K562 (cell line): ENCODE measurements around the gene ZNF460. TPM values are rescaled to one million over a fixed set of nuclear protein-coding genes. Genes with fewer than 3 reads are reported as not detected.

Experiments used
- ATF6 ChIP-seq: sonication (generic); formaldehyde crosslinking; IDR thresholded peaks from 2 replicates; pipeline ENCODE4 v1.4.0; 2020; ENCODE audit warnings: mild to moderate bottlenecking, missing genetic modification reagents
- BCLAF1 ChIP-seq, 2 experiments: fragments of 450-650 bp in 1 of 2; IDR thresholded peaks; 2 replicates each; pipeline ENCODE4 v1.6.1; 2011 to 2017; ENCODE audit warnings: low read depth in 2 of 2, antibody characterized with exemption in 1 of 2, borderline replicate concordance in 1 of 2, low read length in 1 of 2, mild to moderate bottlenecking in 1 of 2, mixed read lengths in 1 of 2; ENCODE audit not compliant: control insufficient read depth in 1 of 2
- EZH2 ChIP-seq: IDR thresholded peaks from 2 replicates; pipeline ENCODE4 v1.6.1; 2012; ENCODE audit warnings: low read depth, mild to moderate bottlenecking, inconsistent platforms, low read length, borderline replicate concordance
- FOSL1 ChIP-seq: fragments of 200-800 bp; sonication (Bioruptor generic); conservative IDR thresholded peaks from 2 replicates; pipeline ENCODE4 v1.6.1; 2016; ENCODE audit warnings: missing genetic modification characterization, missing compliant biosample characterization
- FOXA3 ChIP-seq, 2 experiments: fragments of 450-650 bp in 1 of 2; sonication (generic) in 1 of 2; formaldehyde crosslinking; IDR thresholded peaks in 1 of 2; conservative IDR thresholded peaks in 1 of 2; 2 replicates each; pipeline versions ENCODE4 v1.4.0 to v1.8.0; 2020 to 2022; ENCODE audit warnings: mild to moderate bottlenecking in 2 of 2, missing genetic modification reagents in 1 of 2
- IRF2 ChIP-seq: sonication (generic); formaldehyde crosslinking; IDR thresholded peaks from 2 replicates; pipeline ENCODE4 v1.8.1; 2022; ENCODE audit warnings: mild to moderate bottlenecking, missing genetic modification reagents
- KHSRP ChIP-seq: fragments of 450-650 bp; IDR thresholded peaks from 2 replicates; pipeline ENCODE4 v1.6.1; 2017
- L3MBTL2 ChIP-seq: fragments of 450-650 bp; IDR thresholded peaks from 2 replicates; pipeline ENCODE4 v1.6.1; 2016; ENCODE audit warnings: mild to moderate bottlenecking, moderate library complexity
- MXI1 ChIP-seq: IDR thresholded peaks from 2 replicates; pipeline ENCODE4 v1.6.1; 2011; ENCODE audit warnings: low read depth, mild to moderate bottlenecking, improper control_type of control experiment, low read length
- MYNN ChIP-seq, 2 experiments: sonication (generic); formaldehyde crosslinking in 1 of 2; IDR thresholded peaks; 2 replicates each; pipeline versions ENCODE4 v1.5.0 to v1.6.1; 2016 to 2020; ENCODE audit warnings: antibody characterized with exemption in 1 of 2, missing genetic modification reagents in 1 of 2
- NR2C2 ChIP-seq, 2 experiments: fragments of 200-800 bp in 1 of 2; sonication (Bioruptor generic) in 1 of 2; sonication (generic) in 1 of 2; formaldehyde crosslinking in 1 of 2; IDR thresholded peaks; 2 replicates each; pipeline versions ENCODE4 v1.6.1 to v1.8.0; 2016 to 2022; ENCODE audit warnings: mild to moderate bottlenecking in 1 of 2, missing compliant biosample characterization in 1 of 2, missing genetic modification characterization in 1 of 2, missing genetic modification reagents in 1 of 2
- PCBP2 ChIP-seq: fragments of 200-400 bp; formaldehyde crosslinking; IDR thresholded peaks from 2 replicates; pipeline ENCODE4 v1.6.1; 2018; ENCODE audit warnings: low read length, low read depth, mild to moderate bottlenecking, moderate library complexity; ENCODE audit not compliant: poor library complexity, severe bottlenecking
- POLR2AphosphoS5 ChIP-seq: IDR thresholded peaks from 2 replicates; pipeline ENCODE4 v1.6.1; 2011; ENCODE audit warnings: mild to moderate bottlenecking, low read depth, low read length, moderate library complexity; ENCODE audit not compliant: control insufficient read depth, insufficient read depth
- SMARCA5 ChIP-seq: fragments of 450-650 bp; IDR thresholded peaks from 2 replicates; pipeline ENCODE4 v1.6.1; 2016
- STAT5A ChIP-seq: IDR thresholded peaks from 2 replicates; pipeline ENCODE4 v1.6.1; 2012; ENCODE audit warnings: low read length, inconsistent platforms, borderline replicate concordance
- TSC22D4 ChIP-seq: fragments of 450-650 bp; IDR thresholded peaks from 2 replicates; pipeline ENCODE4 v1.6.1; 2016; ENCODE audit warnings: missing genetic modification characterization, missing biosample characterization, control low read depth
- ZBTB43 ChIP-seq: sonication (generic); formaldehyde crosslinking; IDR thresholded peaks from 2 replicates; pipeline ENCODE4 v1.8.0; 2023; ENCODE audit warnings: mild to moderate bottlenecking, missing genetic modification reagents
- ZFP36 ChIP-seq: fragments of 150-350 bp; IDR thresholded peaks from 2 replicates; pipeline ENCODE4 v1.6.1; 2018; ENCODE audit warnings: low read length, low read depth; ENCODE audit not compliant: partially characterized antibody
- ZNF354B ChIP-seq: fragments of 250-450 bp; sonication (Bioruptor Pico); IDR thresholded peaks from 2 replicates; pipeline ENCODE4 v1.4.0; 2020
- ZNF717 ChIP-seq: fragments of 250-450 bp; sonication (Bioruptor Pico); IDR thresholded peaks from 2 replicates; pipeline ENCODE4 v1.5.0; 2021
- ZNF830 ChIP-seq: fragments of 250-450 bp; sonication (Bioruptor Pico); IDR thresholded peaks from 2 replicates; pipeline ENCODE4 v1.5.0; 2021; ENCODE audit warnings: mild to moderate bottlenecking
- polyA plus RNA-seq, 8 experiments: library from polyadenylated mRNA; depleted of rRNA in 4 of 8; stranded (reverse) in 5 of 8; unstranded in 3 of 8; fragments of >200 nt; fragmentation: Nextera tagmentation in 2 of 8; fragmentation: Illumina TruSeq in 1 of 8; extraction: Ambion mirVana in 2 of 8; extraction: Trizol in 1 of 8; gene quantifications; 2 replicates each; pipeline versions ENCODE4 v1.2.1 to v1.2.3, GENCODE V29; 2011 to 2014; ENCODE audit warnings: inconsistent platforms in 1 of 8, missing spikeins in 1 of 8
- total RNA-seq, 7 experiments: library from RNA; depleted of rRNA in 6 of 7; stranded (reverse); fragments of >200 nt in 6 of 7; fragmentation: Illumina TruSeq in 2 of 7; extraction: Trizol in 2 of 7; gene quantifications; 2 replicates each; pipeline versions ENCODE4 v1.2.1 to v1.2.3, GENCODE V29; 2011 to 2021; ENCODE audit warnings: low replicate concordance in 1 of 7

The ZNF460 gene
- total and polyA plus RNA-seq, 9 of the 15 experiments (the other 6 are each of a cell fraction or from before 2014, with no cell fraction given), result 0.45 to 36.2 (median 16.6) TPM

- TF ChIP-seq BCLAF1 (IDR thresholded peaks at IDR 0.05; ENCODE audit: borderline replicate concordance in 1 of 2, control insufficient read depth in 1 of 2, low read depth in 2 of 2, low read length in 1 of 2) (no peak), ZNF717 (no peak), MYNN (IDR thresholded peaks at IDR 0.05) (no peak), MYNN (CRISPR knock-in tag; IDR thresholded peaks at IDR 0.05) (no peak), SMARCA5 (no peak), POLR2AphosphoS5 (peak; percentile 70), ZBTB43 (no peak), STAT5A (no peak), EZH2 (no peak), ZFP36 (no peak), MXI1 (no peak), PCBP2 (no peak), IRF2 (no peak), ATF6 (CRISPR knock-in tag) (no peak), TSC22D4 (tag) (no peak), ZNF830 (CRISPR knock-in tag) (no peak), ZNF354B (no peak), L3MBTL2 (peak; percentile 66), NR2C2 (CRISPR knock-in tag; IDR thresholded peaks at IDR 0.05) (no peak), NR2C2 (tag; IDR thresholded peaks at IDR 0.05) (peak; percentile 61), FOXA3 (CRISPR knock-in tag; conservative IDR thresholded peaks at IDR 0.05 in 1 of 2, IDR thresholded peaks at IDR 0.05 in 1 of 2) (no peak), KHSRP (peak; percentile 80), FOSL1 (tag) (peak; percentile 42; the same call in 1 of the 2 replicates)
Observed at GRCh38 chr19:57320180-57321084, 40.1 kb downstream of the ZNF460 start, which contains the start of gene ZNF543 (continued).
